Measurements from ENCODE around the gene ADGB.

The ADGB gene

DNA sequence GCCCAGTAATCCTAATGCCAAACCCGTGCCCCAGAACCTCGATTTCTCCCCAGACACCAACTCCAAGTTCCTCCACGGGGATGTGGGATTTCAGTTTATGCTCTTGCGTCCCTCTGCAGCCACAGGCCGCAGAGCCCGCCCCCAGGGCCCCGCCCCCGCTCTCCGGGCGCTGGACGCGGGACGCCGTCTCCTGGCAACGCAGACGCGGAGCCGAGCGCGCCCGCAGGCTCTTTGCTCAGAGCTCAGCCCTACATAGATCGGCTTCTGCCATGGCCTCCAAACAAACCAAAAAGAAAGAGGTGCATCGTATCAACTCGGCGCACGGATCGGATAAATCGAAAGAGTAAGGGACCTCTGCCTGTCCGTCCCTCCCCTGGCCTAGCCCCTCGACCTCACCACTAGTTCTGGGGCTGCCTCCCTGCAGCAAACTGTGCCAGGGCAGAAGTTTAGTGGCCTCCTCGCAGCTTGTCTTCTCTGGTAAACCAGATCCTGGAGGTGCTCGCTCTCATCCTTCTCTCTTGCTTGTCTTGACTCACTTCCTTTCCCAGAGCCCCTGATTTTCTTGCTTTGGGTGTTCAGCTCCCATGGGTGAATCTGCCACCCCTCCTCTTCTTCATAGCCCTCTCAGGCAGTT, at the start of gene ADGB:
ADGB (plus strand) TSS at position 201 of the 634 bp plus-strand sequence; CDS start at position 270, 69 bp downstream.
- no peak within 1 kb of the TSS for H3K4me3 ChIP-seq (ENCODE audit: low read length)
- TF ChIP-seq EZH2phosphoT487 (IDR thresholded peaks at IDR 0.05; ENCODE audit: low read depth), result no peak
- TF ChIP-seq, protein P1, sequence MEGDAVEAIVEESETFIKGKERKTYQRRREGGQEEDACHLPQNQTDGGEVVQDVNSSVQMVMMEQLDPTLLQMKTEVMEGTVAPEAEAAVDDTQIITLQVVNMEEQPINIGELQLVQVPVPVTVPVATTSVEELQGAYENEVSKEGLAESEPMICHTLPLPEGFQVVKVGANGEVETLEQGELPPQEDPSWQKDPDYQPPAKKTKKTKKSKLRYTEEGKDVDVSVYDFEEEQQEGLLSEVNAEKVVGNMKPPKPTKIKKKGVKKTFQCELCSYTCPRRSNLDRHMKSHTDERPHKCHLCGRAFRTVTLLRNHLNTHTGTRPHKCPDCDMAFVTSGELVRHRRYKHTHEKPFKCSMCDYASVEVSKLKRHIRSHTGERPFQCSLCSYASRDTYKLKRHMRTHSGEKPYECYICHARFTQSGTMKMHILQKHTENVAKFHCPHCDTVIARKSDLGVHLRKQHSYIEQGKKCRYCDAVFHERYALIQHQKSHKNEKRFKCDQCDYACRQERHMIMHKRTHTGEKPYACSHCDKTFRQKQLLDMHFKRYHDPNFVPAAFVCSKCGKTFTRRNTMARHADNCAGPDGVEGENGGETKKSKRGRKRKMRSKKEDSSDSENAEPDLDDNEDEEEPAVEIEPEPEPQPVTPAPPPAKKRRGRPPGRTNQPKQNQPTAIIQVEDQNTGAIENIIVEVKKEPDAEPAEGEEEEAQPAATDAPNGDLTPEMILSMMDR (IDR thresholded peaks at IDR 0.05; ENCODE audit: low read depth, low read length), result no peak
- H3K36me3 ChIP-seq (replicated peaks; ENCODE audit: low read depth, low read length), result no peaks in the 10 kb centered on the region
- H3K27ac ChIP-seq (ENCODE audit: low read length), result no peak within 1 kb of the TSS
- H3K4me1 ChIP-seq (ENCODE audit: low read length), result no peaks in the 10 kb centered on the region; the same call in 1 of the 2 replicates
- no peaks in the 10 kb centered on the region for H3K27me3 ChIP-seq (ENCODE audit: low read depth, low read length)
- H3K4me2 ChIP-seq (ENCODE audit: low read length), result no peak within 1 kb of the TSS
- no peak within 1 kb of the TSS for H2AFZ ChIP-seq (ENCODE audit: low read depth, low read length)
- no peaks in the 10 kb centered on the region for H3K79me2 ChIP-seq (ENCODE audit: low read length)
- no peak within 1 kb of the TSS for H3K9ac ChIP-seq (ENCODE audit: low read length)
- no peaks in the 10 kb centered on the region for H4K20me1 ChIP-seq (ENCODE audit: insufficient read depth, low read length)
- H3K9me3 ChIP-seq (ENCODE audit: insufficient read depth, low read length), result no peaks in the 10 kb centered on the region

DNA sequence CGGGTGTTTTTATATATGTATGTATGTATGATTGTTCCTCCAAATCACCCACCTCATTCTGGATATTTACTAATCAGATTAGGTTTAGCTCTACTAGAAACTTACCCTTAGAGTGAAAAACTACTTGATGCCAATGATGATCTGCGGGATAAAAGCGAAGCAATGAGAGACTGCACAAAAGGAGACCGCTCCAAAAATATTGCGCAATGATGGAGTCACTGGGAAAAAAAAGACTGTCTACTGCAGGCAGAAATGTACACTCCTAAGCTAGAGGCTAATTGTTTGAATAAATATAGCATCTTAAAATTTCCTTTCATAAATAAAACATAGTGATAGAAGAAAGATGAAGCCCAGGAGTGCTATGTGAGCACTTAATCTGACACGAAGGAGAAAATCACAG, 47.9 kb upstream of the ADGB start:
- no peaks in the 10 kb centered on the region for H4K20me1 ChIP-seq (ENCODE audit: insufficient read depth, low read length)
- no peak overlapping the region for H3K27ac ChIP-seq (ENCODE audit: low read length)
- TF ChIP-seq, protein P1 (IDR thresholded peaks at IDR 0.05; ENCODE audit: low read depth, low read length), result no peak
- no peak for TF ChIP-seq EZH2phosphoT487 (IDR thresholded peaks at IDR 0.05; ENCODE audit: low read depth)
- no peak overlapping the region for H3K4me3 ChIP-seq (ENCODE audit: low read length)
- H3K27me3 ChIP-seq (ENCODE audit: low read depth, low read length), result no peaks in the 10 kb centered on the region
- no peaks in the 10 kb centered on the region for H3K9me3 ChIP-seq (ENCODE audit: insufficient read depth, low read length)
- H3K79me2 ChIP-seq (ENCODE audit: low read length), result no peaks in the 10 kb centered on the region
- no peaks in the 10 kb centered on the region for H3K36me3 ChIP-seq (replicated peaks; ENCODE audit: low read depth, low read length)
- no peaks in the 10 kb centered on the region for H3K4me1 ChIP-seq (ENCODE audit: low read length)
- H3K9ac ChIP-seq (ENCODE audit: low read length), result no peak overlapping the region
- no peak overlapping the region for H2AFZ ChIP-seq (ENCODE audit: low read depth, low read length)
- H3K4me2 ChIP-seq (ENCODE audit: low read length), result no peak overlapping the region

DNA sequence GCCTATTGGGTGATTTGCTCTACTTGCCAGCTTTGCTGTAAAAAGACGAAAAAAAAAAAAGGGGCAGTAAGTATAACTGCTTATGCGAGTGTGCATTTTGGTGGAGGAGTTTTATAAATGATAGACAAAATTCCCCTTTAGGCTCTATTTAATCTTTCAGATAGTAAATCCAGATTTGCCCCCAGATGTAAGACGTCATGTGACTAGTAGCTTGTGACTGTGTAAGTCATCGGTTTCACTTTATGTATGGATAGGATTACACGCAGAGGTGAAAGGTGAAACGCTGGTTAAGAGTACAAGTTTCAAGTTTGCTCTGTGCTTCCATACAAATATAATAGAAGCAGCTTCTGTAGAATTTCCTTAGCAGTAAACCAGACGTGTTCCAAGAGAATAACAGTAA, 47.2 kb upstream of the ADGB start:
- H3K4me2 ChIP-seq (ENCODE audit: low read length), result no peak overlapping the region
- no peak overlapping the region for H3K4me3 ChIP-seq (ENCODE audit: low read length)
- no peak overlapping the region for H3K27ac ChIP-seq (ENCODE audit: low read length)
- H3K9ac ChIP-seq (ENCODE audit: low read length), result no peak overlapping the region
- H3K4me1 ChIP-seq (ENCODE audit: low read length), result no peaks in the 10 kb centered on the region
- H3K27me3 ChIP-seq (ENCODE audit: low read depth, low read length), result no peaks in the 10 kb centered on the region
- no peak for TF ChIP-seq EZH2phosphoT487 (IDR thresholded peaks at IDR 0.05; ENCODE audit: low read depth)
- no peaks in the 10 kb centered on the region for H3K9me3 ChIP-seq (ENCODE audit: insufficient read depth, low read length)
- H4K20me1 ChIP-seq (ENCODE audit: insufficient read depth, low read length), result no peaks in the 10 kb centered on the region
- no peak overlapping the region for H2AFZ ChIP-seq (ENCODE audit: low read depth, low read length)
- no peaks in the 10 kb centered on the region for H3K79me2 ChIP-seq (ENCODE audit: low read length)
- no peaks in the 10 kb centered on the region for H3K36me3 ChIP-seq (replicated peaks; ENCODE audit: low read depth, low read length)

DNA sequence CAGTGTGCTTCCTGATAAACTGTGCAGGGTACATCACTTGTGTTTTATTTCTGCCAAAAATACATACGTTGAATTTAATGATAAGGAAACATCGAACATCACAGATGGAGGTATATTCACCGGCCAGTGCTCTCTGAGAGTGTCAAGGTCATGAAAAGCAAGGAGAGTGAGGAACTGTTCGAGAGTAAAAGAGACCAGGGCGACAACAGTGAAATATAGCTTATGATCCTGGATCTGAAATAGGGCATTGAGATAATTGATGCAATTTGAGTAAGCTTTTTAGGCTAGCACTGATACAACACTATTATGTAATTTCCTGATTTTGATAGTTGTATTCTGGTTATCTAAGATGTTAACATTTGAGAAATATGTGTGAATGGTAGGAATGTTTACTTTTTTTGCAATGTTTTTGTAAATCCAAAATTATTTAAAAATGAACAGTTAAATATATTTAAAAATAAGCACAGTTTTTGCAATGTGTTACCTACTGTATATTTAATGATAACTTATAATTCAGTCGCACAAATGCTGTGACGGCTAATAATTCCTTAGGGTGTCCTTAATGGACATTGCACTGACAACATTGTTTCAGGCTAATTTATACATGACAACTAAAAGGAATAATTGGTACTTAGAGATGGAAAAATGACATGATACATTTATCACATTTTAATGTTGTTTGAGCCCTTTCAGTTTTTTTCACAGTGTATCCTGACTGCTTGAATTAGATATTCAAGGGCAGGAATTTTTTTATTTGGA, 45.2 kb upstream of the ADGB start:
- TF ChIP-seq EZH2phosphoT487 (IDR thresholded peaks at IDR 0.05; ENCODE audit: low read depth), result no peak
- TF ChIP-seq, protein P1 (IDR thresholded peaks at IDR 0.05; ENCODE audit: low read depth, low read length), result no peak
- no peaks in the 10 kb centered on the region for H3K79me2 ChIP-seq (ENCODE audit: low read length)
- H3K36me3 ChIP-seq (replicated peaks; ENCODE audit: low read depth, low read length), result no peaks in the 10 kb centered on the region
- no peak overlapping the region for H3K27ac ChIP-seq (ENCODE audit: low read length)
- no peak overlapping the region for H2AFZ ChIP-seq (ENCODE audit: low read depth, low read length)
- H3K9me3 ChIP-seq (ENCODE audit: insufficient read depth, low read length), result no peaks in the 10 kb centered on the region
- no peaks in the 10 kb centered on the region for H4K20me1 ChIP-seq (ENCODE audit: insufficient read depth, low read length)
- H3K9ac ChIP-seq (ENCODE audit: low read length), result no peak overlapping the region
- H3K4me1 ChIP-seq (ENCODE audit: low read length), result no peaks in the 10 kb centered on the region
- no peak overlapping the region for H3K4me3 ChIP-seq (ENCODE audit: low read length)
- H3K4me2 ChIP-seq (ENCODE audit: low read length), result no peak overlapping the region
- no peaks in the 10 kb centered on the region for H3K27me3 ChIP-seq (ENCODE audit: low read depth, low read length)
